Measurements from ENCODE around the gene APLP2. TPM values are rescaled to one million over a fixed set of nuclear protein-coding genes. Genes with fewer than 3 reads are reported as not detected.

APLP2 gene
- total RNA-seq, 1 experiment from 2014 or later: 345 TPM

DNA sequence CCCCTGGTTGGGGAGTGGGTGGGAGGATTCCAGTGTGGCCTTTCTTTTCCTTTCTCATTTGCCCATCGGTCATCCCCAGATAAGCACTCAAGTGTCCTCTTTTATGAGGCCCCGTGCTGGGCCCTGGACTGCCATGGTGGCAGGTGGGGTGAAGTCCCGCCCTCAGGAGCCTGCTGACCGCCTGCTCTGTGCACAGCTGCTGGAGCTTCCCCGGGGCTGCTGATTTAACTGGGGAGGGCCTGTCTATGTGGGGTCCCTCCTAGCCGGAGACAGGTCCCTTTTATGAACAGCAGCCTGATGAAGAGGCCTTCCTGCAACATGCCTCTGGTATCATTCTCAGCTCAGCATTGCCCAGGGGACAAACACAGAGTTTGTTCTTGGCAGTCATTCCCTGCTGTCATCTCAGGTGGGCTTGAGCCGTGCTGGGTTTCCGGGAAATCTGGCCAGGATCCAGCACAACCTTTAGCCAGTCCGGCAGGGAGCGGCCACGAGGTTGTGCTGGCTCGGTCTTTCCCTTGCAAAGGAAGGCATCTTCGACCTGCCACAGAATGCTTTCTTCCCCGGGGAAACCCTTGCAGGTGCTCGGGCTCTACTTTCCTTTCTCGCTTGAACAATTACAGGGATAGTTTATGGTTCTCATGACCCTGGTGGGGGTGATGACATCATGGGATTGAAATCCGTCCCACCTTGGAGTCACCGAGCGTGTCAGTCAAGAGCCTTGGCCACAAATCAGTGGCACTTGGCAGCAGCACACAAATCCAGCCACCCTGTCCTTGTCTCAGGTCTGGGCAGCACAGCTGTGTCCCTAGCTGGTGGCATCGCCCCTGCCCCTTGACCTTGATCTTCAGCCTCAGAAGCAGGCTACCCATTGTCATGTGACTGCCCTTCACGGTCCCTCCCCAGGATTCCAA lies 110.0 kb downstream of the APLP2 start:
- 0 out of 2 replicates have a peak, but pooled peaks cover 3% of the 10 kb centered on the region for H3K27me3 Mint-ChIP-seq (ENCODE audit: low read depth)
- H3K4me1 Mint-ChIP-seq: peaks cover 16% of the 10 kb centered on the region
- H3K4me3 Mint-ChIP-seq: no peak overlapping the region
- no peak for TF ChIP-seq ZNF317 (CRISPR knock-in tag; IDR thresholded peaks at IDR 0.05; ENCODE audit: borderline replicate concordance, low read depth)
- TF ChIP-seq NFYB (CRISPR knock-in tag; conservative IDR thresholded peaks at IDR 0.05; ENCODE audit: low read depth): no peak
- TF ChIP-seq ESRRA (CRISPR knock-in tag; IDR thresholded peaks at IDR 0.05; ENCODE audit: borderline replicate concordance): no peak
- no peak for TF ChIP-seq SMAD3 (CRISPR knock-in tag; IDR thresholded peaks at IDR 0.05; ENCODE audit: borderline replicate concordance)
- TF ChIP-seq CREM (CRISPR knock-in tag; IDR thresholded peaks at IDR 0.05): no peak
- TF ChIP-seq, protein P1, sequence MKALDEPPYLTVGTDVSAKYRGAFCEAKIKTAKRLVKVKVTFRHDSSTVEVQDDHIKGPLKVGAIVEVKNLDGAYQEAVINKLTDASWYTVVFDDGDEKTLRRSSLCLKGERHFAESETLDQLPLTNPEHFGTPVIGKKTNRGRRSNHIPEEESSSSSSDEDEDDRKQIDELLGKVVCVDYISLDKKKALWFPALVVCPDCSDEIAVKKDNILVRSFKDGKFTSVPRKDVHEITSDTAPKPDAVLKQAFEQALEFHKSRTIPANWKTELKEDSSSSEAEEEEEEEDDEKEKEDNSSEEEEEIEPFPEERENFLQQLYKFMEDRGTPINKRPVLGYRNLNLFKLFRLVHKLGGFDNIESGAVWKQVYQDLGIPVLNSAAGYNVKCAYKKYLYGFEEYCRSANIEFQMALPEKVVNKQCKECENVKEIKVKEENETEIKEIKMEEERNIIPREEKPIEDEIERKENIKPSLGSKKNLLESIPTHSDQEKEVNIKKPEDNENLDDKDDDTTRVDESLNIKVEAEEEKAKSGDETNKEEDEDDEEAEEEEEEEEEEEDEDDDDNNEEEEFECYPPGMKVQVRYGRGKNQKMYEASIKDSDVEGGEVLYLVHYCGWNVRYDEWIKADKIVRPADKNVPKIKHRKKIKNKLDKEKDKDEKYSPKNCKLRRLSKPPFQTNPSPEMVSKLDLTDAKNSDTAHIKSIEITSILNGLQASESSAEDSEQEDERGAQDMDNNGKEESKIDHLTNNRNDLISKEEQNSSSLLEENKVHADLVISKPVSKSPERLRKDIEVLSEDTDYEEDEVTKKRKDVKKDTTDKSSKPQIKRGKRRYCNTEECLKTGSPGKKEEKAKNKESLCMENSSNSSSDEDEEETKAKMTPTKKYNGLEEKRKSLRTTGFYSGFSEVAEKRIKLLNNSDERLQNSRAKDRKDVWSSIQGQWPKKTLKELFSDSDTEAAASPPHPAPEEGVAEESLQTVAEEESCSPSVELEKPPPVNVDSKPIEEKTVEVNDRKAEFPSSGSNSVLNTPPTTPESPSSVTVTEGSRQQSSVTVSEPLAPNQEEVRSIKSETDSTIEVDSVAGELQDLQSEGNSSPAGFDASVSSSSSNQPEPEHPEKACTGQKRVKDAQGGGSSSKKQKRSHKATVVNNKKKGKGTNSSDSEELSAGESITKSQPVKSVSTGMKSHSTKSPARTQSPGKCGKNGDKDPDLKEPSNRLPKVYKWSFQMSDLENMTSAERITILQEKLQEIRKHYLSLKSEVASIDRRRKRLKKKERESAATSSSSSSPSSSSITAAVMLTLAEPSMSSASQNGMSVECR (CRISPR knock-in tag; IDR thresholded peaks at IDR 0.05; ENCODE audit: borderline replicate concordance): no peak
- ATAC-seq (no peak), DNase-seq (ENCODE audit: low spot score) (no peak)
- peaks cover 9% of the 10 kb centered on the region for H3K36me3 Mint-ChIP-seq
- peaks cover 11% of the 10 kb centered on the region for H3K9me3 Mint-ChIP-seq
- H3K27ac Mint-ChIP-seq: no peak overlapping the region
- ChIA-PET CTCF (interaction anchor here (1.1 kb wide), 1 partner anchor 28 kb away, joined by 3 read pairs; no protein-coding TSS in a partner anchor), POLR2A (no interaction called here)

DNA sequence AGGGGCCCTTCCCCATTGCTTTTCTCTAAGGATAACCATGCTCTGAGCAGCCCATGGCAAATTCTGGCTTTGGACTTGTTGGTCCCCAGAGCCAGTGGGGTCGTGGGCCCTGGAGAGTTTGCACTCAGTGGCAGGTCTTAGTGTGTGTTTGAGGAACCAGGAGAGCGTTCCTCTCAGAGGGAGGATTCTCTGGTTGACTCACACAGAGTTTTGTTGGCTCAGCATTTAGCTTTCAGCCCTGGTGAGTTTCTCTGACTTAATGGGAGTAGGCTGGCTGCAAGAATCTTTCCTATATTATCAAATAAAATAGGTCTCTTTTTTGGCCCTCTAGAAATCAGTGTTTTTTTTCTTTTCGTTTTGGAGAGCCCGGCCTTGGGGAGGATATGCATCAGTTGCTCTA lies 110.8 kb downstream of the APLP2 start:
- CTCF ChIA-PET: no interaction called here
- POLR2A ChIA-PET: interaction anchor here (0.8 kb wide), 1 partner anchor 34 kb away, joined by 3 read pairs; no protein-coding TSS in a partner anchor
- no peak overlapping the region for H3K4me3 Mint-ChIP-seq
- peaks cover 16% of the 10 kb centered on the region for H3K4me1 Mint-ChIP-seq
- H3K27ac Mint-ChIP-seq: no peak overlapping the region
- H3K36me3 Mint-ChIP-seq: peaks cover 2% of the 10 kb centered on the region; the same call in 1 of the 2 replicates
- no peaks in the 10 kb centered on the region for H3K27me3 Mint-ChIP-seq (ENCODE audit: low read depth)
- no peak for ATAC-seq
- TF ChIP-seq, protein P2, sequence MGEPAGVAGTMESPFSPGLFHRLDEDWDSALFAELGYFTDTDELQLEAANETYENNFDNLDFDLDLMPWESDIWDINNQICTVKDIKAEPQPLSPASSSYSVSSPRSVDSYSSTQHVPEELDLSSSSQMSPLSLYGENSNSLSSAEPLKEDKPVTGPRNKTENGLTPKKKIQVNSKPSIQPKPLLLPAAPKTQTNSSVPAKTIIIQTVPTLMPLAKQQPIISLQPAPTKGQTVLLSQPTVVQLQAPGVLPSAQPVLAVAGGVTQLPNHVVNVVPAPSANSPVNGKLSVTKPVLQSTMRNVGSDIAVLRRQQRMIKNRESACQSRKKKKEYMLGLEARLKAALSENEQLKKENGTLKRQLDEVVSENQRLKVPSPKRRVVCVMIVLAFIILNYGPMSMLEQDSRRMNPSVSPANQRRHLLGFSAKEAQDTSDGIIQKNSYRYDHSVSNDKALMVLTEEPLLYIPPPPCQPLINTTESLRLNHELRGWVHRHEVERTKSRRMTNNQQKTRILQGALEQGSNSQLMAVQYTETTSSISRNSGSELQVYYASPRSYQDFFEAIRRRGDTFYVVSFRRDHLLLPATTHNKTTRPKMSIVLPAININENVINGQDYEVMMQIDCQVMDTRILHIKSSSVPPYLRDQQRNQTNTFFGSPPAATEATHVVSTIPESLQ (CRISPR knock-in tag; IDR thresholded peaks at IDR 0.05): no peak
- TF ChIP-seq, protein P3, sequence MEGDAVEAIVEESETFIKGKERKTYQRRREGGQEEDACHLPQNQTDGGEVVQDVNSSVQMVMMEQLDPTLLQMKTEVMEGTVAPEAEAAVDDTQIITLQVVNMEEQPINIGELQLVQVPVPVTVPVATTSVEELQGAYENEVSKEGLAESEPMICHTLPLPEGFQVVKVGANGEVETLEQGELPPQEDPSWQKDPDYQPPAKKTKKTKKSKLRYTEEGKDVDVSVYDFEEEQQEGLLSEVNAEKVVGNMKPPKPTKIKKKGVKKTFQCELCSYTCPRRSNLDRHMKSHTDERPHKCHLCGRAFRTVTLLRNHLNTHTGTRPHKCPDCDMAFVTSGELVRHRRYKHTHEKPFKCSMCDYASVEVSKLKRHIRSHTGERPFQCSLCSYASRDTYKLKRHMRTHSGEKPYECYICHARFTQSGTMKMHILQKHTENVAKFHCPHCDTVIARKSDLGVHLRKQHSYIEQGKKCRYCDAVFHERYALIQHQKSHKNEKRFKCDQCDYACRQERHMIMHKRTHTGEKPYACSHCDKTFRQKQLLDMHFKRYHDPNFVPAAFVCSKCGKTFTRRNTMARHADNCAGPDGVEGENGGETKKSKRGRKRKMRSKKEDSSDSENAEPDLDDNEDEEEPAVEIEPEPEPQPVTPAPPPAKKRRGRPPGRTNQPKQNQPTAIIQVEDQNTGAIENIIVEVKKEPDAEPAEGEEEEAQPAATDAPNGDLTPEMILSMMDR (IDR thresholded peaks at IDR 0.05): no peak
- TF ChIP-seq JUN (CRISPR knock-in tag; IDR thresholded peaks at IDR 0.05): no peak
- TF ChIP-seq KAT7 (CRISPR knock-in tag; IDR thresholded peaks at IDR 0.05; ENCODE audit: borderline replicate concordance): no peak
- no peak for TF ChIP-seq PRRX2 (CRISPR knock-in tag; IDR thresholded peaks at IDR 0.05)
- no peak for TF ChIP-seq TEAD1 (CRISPR knock-in tag; IDR thresholded peaks at IDR 0.05)
- no peak for TF ChIP-seq RORB (CRISPR knock-in tag; IDR thresholded peaks at IDR 0.05)
- TF ChIP-seq ESRRA (CRISPR knock-in tag; IDR thresholded peaks at IDR 0.05; ENCODE audit: borderline replicate concordance): no peak
- TF ChIP-seq NFE2L1 (CRISPR knock-in tag; IDR thresholded peaks at IDR 0.05): no peak
- TF ChIP-seq CREB1 (CRISPR knock-in tag; IDR thresholded peaks at IDR 0.05): no peak
- TF ChIP-seq, protein P4, sequence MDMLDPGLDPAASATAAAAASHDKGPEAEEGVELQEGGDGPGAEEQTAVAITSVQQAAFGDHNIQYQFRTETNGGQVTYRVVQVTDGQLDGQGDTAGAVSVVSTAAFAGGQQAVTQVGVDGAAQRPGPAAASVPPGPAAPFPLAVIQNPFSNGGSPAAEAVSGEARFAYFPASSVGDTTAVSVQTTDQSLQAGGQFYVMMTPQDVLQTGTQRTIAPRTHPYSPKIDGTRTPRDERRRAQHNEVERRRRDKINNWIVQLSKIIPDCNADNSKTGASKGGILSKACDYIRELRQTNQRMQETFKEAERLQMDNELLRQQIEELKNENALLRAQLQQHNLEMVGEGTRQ (CRISPR knock-in tag; IDR thresholded peaks at IDR 0.05): no peak
- no peak for DNase-seq (ENCODE audit: low spot score)
- H3K9me3 Mint-ChIP-seq: peaks cover 3% of the 10 kb centered on the region; the same call in 1 of the 2 replicates

Data from WTC11 (cell line).